HG02623 (cell line): ENCODE results near the gene ALDH4A1.

Source experiments
- ATAC-seq: cut with Tn5 transposase; IDR thresholded peaks from one replicate; pipeline ENCODE4 v1.9.1; 2021; ENCODE audit warnings: moderate library complexity; ENCODE audit not compliant: unreplicated experiment

ALDH4A1 gene

GRCh38 chr1:18922848-18923755, 20.7 kb upstream of the ALDH4A1 start:
- ATAC-seq = no peak

- no peak for ATAC-seq
Observed at GRCh38 chr1:18922319-18922726, 20.0 kb upstream of the ALDH4A1 start.

DNA sequence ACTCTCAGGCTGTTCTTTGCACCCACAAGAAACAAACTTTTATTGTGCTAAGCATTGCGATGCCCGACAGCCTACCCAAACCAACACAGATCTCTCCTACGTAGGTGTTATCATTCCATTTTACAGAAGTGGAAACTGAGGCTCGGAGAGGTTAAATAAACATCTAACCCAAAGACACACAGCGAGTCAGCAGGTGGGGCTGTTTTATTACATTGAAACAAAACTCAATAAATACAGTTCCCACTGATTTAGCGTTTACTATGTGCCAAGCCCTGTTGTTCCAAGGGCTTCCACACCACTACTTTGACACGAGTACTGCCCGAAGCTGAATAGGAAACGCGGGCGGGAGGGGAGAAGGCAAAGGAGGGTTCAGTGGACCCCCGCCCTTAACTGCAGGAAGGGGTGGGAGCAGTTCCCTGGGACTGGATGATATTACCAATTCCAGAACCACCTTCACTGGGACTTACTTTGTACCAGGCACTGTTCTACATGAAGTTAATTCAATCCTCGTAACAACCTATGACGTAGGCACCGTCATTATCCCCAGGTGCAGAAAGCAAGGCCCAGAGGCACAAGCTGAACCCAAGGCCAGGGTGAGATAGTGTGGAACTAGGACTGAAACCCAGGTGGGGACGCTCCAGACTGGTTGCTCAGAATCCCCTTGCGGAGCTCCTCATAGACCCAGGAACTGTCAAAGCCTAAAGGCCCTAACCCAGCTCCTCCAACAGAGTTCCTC, 19.3 kb upstream of the ALDH4A1 start:
- no peak for ATAC-seq

DNA sequence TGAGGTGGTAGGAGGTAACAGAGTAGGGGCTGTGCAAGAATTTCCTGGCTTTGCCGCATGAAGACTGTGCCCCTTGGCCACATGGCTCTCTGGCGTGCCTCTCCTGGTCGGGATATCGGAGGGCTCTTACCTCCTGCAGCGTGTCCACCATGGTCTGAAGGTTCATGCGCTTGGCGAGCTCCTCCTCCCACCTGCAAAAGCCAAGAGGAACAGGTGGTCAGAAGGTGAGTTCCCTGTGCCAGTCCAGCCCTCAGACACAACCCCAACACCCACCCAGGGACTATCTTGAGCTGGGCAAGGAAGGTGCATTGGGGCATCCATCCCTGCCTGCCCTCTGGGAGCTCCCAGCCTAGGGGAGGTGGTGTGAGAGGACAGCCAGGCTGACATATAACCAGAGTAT, 18.6 kb upstream of the ALDH4A1 start:
- ATAC-seq = no peak

DNA sequence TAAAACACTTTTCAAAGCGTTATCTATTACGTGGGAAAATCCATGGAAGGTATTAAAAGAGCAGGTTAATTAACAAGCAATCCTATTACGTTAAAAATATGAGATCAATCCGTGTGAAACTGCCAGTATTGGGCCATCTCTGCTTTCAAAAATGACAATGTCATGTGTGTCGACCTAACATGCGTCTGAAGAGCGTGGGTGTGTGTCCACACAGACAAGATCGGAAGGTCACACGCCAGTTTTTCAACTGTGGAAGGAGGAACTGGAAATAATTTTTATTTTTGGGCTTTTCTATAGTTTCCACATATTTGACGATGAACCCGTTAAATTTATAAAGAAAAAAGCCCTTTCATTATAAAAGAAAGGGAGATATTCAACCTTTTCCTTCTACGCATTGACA, 17.6 kb upstream of the ALDH4A1 start:
- ATAC-seq = no peak

DNA sequence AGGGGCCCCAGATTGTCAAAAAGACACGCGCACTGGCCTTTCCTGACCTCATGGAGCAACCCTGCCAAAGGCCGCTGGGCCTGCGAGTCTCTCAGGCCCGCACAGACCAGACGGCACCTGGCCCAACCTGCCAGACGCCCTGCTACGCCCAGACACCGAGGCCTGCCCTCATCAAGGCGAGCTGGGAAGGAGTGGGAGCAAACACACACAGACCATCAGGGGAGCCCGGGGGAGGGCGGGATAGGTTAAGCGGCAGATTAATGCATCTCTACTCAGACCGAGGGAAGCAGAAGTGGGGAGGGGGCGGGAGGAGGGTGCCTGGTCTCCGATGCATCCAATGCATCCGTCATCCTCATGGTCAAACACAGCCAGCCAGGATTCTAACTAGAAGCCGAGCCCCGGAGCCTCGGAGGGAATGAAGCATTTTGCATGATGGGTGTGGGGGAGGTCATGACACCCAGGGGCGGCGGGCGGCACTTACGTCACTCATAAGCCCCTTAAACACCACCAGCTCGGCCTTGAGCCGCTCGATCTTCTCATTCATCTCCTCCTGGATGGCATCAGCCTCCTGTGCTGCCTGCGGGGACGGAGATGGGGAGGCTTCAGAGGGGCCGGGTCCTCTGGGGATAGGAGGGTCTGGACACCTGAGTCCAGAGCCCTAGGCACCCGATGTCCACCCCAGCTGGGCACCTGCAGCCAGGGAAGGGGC, 17.0 kb upstream of the ALDH4A1 start:
- no peak for ATAC-seq

GRCh38 chr1:18918417-18918816, 16.1 kb upstream of the ALDH4A1 start:
- no peak for ATAC-seq

GRCh38 chr1:18917071-18917799, 14.9 kb upstream of the ALDH4A1 start:
- no peak for ATAC-seq

- ATAC-seq = no peak
Observed at GRCh38 chr1:18915341-18915740, 13.0 kb upstream of the ALDH4A1 start.

- ATAC-seq = no peak
Observed at GRCh38 chr1:18913065-18913835, 10.9 kb upstream of the ALDH4A1 start.

- ATAC-seq = no peak
Observed at GRCh38 chr1:18912550-18912949, 10.2 kb upstream of the ALDH4A1 start.

DNA sequence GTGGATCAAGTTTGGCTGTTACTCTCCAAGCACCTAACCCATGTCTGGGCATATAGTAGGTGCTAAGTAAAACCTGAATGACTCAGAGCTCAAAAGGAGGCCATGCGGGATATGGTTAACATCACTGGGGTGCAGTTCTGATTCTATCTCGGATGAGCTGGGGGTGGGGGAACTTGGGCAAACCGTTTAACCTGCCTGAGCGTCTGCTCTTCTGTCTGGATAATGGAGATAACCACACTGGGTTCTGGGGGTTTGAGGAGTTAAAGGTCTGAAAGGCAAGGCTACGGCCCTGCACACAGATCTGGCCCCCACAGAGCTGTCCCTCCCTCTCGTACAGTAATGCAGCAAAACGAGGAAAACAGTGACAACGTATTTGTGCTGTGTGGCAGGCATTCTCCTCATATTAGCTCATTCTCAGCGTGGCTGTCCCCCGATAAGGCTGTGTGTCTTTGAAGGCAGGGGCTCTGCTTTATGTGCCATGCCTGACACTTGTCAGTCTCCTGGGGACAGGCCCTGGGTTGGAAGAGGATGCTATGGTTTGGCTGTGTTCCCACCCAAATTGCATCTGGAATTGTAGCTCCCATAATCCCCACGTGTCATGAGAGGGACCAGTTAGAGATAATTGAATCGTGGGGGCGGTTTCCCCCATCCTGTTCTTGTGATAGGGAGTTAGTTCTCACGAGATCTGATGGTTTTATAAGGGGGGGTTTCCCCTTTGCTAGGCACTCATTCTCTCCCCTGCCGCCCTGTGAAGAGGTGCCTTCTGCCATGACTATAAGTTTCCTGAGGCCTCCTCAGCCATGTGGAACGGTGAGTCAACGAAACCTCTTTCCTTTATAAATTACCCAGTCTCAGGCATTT, 6.8 kb upstream of the ALDH4A1 start:
- ATAC-seq = no peak

DNA sequence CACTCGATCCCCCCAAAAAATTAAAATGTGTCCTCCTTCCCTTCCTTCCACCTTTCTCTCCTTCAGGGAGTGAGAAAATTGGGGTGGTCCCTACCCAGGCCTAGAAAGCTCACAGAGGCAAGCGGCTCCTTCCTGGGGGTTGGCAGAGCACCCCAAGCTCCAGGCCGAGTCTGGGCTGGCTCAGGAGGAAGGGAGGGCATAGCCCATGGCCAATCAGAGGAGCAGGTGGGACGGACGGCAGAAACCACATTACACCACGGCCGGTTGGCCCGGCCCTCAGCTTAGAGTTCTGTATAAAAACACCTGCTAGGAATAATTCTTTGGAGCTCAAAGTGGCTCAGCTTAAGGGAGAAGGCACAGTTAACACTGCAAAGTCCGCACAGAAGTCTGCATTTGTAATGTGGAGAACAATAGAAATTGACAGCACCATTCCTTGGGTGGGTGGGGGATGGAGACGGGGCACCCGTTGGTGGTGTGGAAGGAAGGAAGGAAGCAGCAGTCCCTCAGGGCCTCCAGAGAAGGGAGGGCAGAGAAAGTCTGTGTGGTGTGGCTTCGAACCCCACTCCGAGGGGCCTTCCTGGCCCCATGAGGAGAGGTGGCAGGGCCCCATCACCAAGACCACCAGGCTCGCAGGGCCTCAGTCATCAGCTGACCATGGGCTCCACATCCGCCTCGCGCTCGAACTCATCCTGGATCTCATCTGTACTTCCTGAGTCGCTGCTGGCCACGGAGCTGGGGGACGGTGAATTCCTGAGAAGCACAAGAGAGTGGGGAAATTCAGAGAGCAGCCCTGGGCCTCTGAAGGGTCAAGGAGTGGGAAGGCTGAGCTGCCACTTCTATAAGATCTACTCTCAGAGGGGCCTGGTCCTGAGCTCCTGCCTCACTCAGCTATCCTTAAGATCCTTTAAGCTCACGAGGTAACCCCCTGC, 5.8 kb upstream of the ALDH4A1 start:
- ATAC-seq = no peak

DNA sequence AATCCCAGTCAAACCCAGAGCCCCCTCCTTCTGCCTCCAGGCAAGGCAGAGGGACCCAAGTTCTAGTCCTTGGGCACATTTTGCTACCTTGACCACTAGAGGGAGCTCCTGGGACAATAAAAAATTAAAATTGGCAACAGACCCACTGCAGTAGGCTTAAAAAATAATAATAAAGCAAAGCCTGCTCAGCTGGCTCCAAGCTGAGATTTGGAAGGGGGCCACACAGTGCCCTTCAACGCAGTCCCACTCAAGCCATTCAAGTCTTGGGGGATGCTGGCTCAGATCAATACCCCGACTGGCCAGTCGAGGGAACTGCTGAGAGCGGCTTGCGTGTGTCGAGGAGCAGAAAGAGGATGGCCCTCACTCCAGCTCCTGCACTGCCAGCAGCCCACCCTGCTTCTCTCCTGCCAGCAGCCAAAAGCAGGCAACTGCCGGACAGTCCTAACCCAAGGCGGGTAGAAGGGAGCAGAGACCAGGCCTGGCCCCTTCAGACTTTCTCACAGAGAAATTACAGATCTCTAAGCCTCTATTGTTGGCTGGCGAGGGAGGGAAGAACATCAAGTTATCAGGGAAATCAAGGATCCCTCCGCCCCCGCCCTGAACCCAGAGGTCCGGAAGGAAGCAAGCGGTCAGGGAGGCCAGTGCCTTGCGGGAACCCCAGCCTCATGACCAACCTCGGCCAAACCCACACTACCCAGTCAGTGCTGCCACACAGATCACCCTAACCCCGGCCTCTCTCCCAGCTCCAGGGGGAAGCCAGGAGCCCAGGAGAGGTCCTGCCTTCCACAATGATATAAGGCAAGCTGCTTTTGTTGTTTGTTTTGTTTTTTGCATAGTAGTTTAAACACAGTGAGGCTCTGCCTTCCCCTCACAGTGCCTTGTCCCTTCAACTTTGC, 4.9 kb upstream of the ALDH4A1 start:
- ATAC-seq = no peak

GRCh38 chr1:18903291-18903756, 969 bp upstream of the ALDH4A1 start:
- no peak for ATAC-seq

GRCh38 chr1:18901952-18902522, 318 bp downstream of the ALDH4A1 start:
- no peak for ATAC-seq
